ENCODE data around the gene SAMHD1. TPM values are rescaled to one million over a fixed set of nuclear protein-coding genes. Genes with fewer than 3 reads are reported as not detected.

SAMHD1 gene
- total and polyA plus RNA-seq, 2 donors (not counting 1 experiment from before 2014, with no cell fraction given) = 7.9 to 12.8 TPM

DNA sequence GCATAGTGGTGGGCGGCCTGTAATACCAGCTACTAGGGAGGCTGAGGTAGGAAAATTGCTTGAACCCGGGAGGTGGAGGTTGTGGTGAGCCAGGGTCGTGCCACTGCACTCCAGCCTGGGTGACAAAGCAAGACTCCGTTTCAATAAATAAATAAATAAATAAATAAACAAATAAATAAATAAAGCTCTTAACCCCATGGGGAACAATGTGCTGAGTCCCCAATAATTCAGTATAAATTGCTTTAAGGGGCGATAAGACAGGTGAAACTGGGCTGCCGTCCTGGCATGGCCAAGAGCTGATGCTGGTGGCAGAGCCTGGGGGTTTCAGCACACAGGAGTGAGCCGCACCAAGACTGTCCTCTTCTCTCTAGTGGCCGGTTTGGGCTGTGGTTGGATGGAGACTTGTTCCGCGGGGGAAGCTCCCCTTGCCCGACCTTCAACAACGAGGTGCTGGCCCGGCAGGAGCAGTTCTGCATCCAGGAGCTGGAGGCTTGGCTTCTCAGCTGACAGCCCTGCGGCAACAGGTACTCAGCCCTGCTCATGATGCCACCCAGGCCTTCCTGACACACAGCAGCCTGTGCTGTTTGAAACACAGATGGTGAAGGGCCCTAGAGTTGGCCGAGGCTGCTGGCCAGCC is 62.5 kb downstream of the SAMHD1 start:
- H3K4me3 Mint-ChIP-seq = no peak overlapping the region
- ChIA-PET CTCF (interaction anchor here (0.8 to 5.4 kb wide), 12 partner anchors 16 to 329 kb away, joined by 3 to 53 read pairs (median 4); no protein-coding TSS in a partner anchor), POLR2A (interaction anchor here (0.7 kb wide), 1 partner anchor 1911 kb away, joined by 3 read pairs; no protein-coding TSS in a partner anchor)
- no peaks in the 10 kb centered on the region for H3K9me3 Mint-ChIP-seq (ENCODE audit: insufficient read depth)
- DNase-seq (no peak), ATAC-seq (ENCODE audit: low read depth) (no peak)
- H3K36me3 ChIP-seq (replicated peaks in 1 of 2; ENCODE audit: control extremely low read depth in 1 of 2, control insufficient read depth in 1 of 2, extremely low read depth in 1 of 2, insufficient read depth in 2 of 2, low read length in 1 of 2) = peaks cover 0 to 12% of the 10 kb centered on the region in 2 experiments
- no peaks in the 10 kb centered on the region for H3K79me2 ChIP-seq (ENCODE audit: control insufficient read depth, insufficient read depth, low read length)
- intact Hi-C loops (cut with micrococcal nuclease) = loop anchor here (5.0 kb wide), 1 partner anchor 222 kb away; no protein-coding TSS in a partner anchor
- H3K4me3 ChIP-seq (ENCODE audit: control extremely low read depth in 1 of 5, extremely low read depth in 1 of 5, insufficient read depth in 1 of 5, low read depth in 2 of 5, low read length in 4 of 5) = no peak overlapping the region
- H3K27ac ChIP-seq (ENCODE audit: low read length in 2 of 2) = no peak overlapping the region
- no peaks in the 10 kb centered on the region for H4K20me1 ChIP-seq (ENCODE audit: control insufficient read depth, insufficient read depth, low read length, poor library complexity, severe bottlenecking)
- peaks cover 4 to 8% of the 10 kb centered on the region in 2 donors for H3K4me1 ChIP-seq (ENCODE audit: control insufficient read depth in 2 of 2, insufficient read depth in 2 of 2, low read length in 2 of 2)
- no peak for TF ChIP-seq EZH2 (IDR thresholded peaks at IDR 0.05; ENCODE audit: borderline replicate concordance, insufficient read depth, low read depth, low read length, poor library complexity, severe bottlenecking)
- TF ChIP-seq, protein P1, sequence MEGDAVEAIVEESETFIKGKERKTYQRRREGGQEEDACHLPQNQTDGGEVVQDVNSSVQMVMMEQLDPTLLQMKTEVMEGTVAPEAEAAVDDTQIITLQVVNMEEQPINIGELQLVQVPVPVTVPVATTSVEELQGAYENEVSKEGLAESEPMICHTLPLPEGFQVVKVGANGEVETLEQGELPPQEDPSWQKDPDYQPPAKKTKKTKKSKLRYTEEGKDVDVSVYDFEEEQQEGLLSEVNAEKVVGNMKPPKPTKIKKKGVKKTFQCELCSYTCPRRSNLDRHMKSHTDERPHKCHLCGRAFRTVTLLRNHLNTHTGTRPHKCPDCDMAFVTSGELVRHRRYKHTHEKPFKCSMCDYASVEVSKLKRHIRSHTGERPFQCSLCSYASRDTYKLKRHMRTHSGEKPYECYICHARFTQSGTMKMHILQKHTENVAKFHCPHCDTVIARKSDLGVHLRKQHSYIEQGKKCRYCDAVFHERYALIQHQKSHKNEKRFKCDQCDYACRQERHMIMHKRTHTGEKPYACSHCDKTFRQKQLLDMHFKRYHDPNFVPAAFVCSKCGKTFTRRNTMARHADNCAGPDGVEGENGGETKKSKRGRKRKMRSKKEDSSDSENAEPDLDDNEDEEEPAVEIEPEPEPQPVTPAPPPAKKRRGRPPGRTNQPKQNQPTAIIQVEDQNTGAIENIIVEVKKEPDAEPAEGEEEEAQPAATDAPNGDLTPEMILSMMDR (IDR thresholded peaks at IDR 0.05) = no peak
- H3K27me3 ChIP-seq (replicated peaks in 1 of 4; ENCODE audit: control extremely low read depth in 1 of 4, control insufficient read depth in 3 of 4, insufficient read depth in 4 of 4, low read length in 3 of 4) = no peaks in the 10 kb centered on the region
- no peak overlapping the region for H3K4me2 ChIP-seq (replicated peaks; ENCODE audit: low read depth, low read length, poor library complexity, severe bottlenecking)
- no peak overlapping the region for H3K9ac ChIP-seq (ENCODE audit: low read length)
- 99% methylated on average over 11 of the region's 15 CpGs for WGBS (ENCODE audit: insufficient coverage)
- H2AFZ ChIP-seq (ENCODE audit: insufficient read depth, low read depth, low read length, poor library complexity, severe bottlenecking) = no peak overlapping the region
- H3K27me3 Mint-ChIP-seq = no peaks in the 10 kb centered on the region
- H3K4me1 Mint-ChIP-seq = peaks cover 8% of the 10 kb centered on the region
- H3K9me3 ChIP-seq (ENCODE audit: control extremely low read depth in 1 of 3, control insufficient read depth in 2 of 3, insufficient read depth in 1 of 3, low read length in 2 of 3) = peaks cover 0 to 3% (median 0%) of the 10 kb centered on the region in 3 donors
- H3K27ac Mint-ChIP-seq = no peak overlapping the region

DNA sequence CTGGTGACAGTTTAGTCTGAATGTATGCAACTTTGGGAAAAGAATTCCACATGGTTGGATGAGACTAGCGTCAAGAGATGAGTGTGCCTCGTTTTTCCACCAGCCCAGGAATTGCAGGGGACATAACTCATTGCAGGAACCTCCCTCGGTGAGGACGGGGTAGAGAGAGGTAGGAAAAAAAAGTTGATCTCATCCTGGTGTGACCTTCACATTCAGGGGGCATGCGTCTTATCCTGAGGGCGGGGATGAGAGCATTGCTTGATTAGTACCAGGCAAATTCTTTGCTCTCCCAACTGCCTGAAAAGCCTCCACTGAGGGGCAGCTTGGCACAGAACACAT is 63.8 kb downstream of the SAMHD1 start:
- ChIA-PET CTCF (interaction anchor here (0.7 to 5.4 kb wide), 17 partner anchors 10 to 732 kb away, joined by 3 to 53 read pairs (median 4); partner anchors contain the start of gene DSN1), POLR2A (no interaction called here)
- H3K27me3 Mint-ChIP-seq = no peaks in the 10 kb centered on the region
- H3K9ac ChIP-seq (ENCODE audit: low read length) = no peak overlapping the region
- H3K4me1 ChIP-seq (ENCODE audit: control insufficient read depth in 2 of 2, insufficient read depth in 2 of 2, low read length in 2 of 2) = peaks cover 4 to 8% of the 10 kb centered on the region in 2 donors
- H3K4me3 ChIP-seq (ENCODE audit: control extremely low read depth in 1 of 5, extremely low read depth in 1 of 5, insufficient read depth in 1 of 5, low read depth in 2 of 5, low read length in 4 of 5) = no peak overlapping the region
- no peak overlapping the region for H3K27ac Mint-ChIP-seq
- no peak overlapping the region for H3K4me2 ChIP-seq (replicated peaks; ENCODE audit: low read depth, low read length, poor library complexity, severe bottlenecking)
- intact Hi-C loops (cut with micrococcal nuclease) = loop anchor here (1.0 to 5.0 kb wide), 6 partner anchors 20 to 684 kb away; a partner anchor contains a TSS
- H2AFZ ChIP-seq (ENCODE audit: insufficient read depth, low read depth, low read length, poor library complexity, severe bottlenecking) = peak overlapping the region; percentile 64
- no peaks in the 10 kb centered on the region for H4K20me1 ChIP-seq (ENCODE audit: control insufficient read depth, insufficient read depth, low read length, poor library complexity, severe bottlenecking)
- peaks cover 0 to 3% (median 0%) of the 10 kb centered on the region in 3 donors for H3K9me3 ChIP-seq (ENCODE audit: control extremely low read depth in 1 of 3, control insufficient read depth in 2 of 3, insufficient read depth in 1 of 3, low read length in 2 of 3)
- H3K4me1 Mint-ChIP-seq = peaks cover 8% of the 10 kb centered on the region
- H3K4me3 Mint-ChIP-seq = no peak overlapping the region
- WGBS (ENCODE audit: insufficient coverage) = 69% methylated on average over 6 of the region's 6 CpGs
- no peaks in the 10 kb centered on the region for H3K9me3 Mint-ChIP-seq (ENCODE audit: insufficient read depth)
- H3K27me3 ChIP-seq (replicated peaks in 1 of 4; ENCODE audit: control extremely low read depth in 1 of 4, control insufficient read depth in 3 of 4, insufficient read depth in 4 of 4, low read length in 3 of 4) = no peaks in the 10 kb centered on the region
- no peak for TF ChIP-seq EZH2 (IDR thresholded peaks at IDR 0.05; ENCODE audit: borderline replicate concordance, insufficient read depth, low read depth, low read length, poor library complexity, severe bottlenecking)
- TF ChIP-seq, protein P1 (IDR thresholded peaks at IDR 0.05) = no peak
- peaks cover 0 to 4% of the 10 kb centered on the region in 2 experiments for H3K36me3 ChIP-seq (replicated peaks in 1 of 2; ENCODE audit: control extremely low read depth in 1 of 2, control insufficient read depth in 1 of 2, extremely low read depth in 1 of 2, insufficient read depth in 2 of 2, low read length in 1 of 2)
- ATAC-seq (ENCODE audit: low read depth) (no peak), DNase-seq (no peak)
- H3K79me2 ChIP-seq (ENCODE audit: control insufficient read depth, insufficient read depth, low read length) = no peaks in the 10 kb centered on the region
- no peak overlapping the region for H3K27ac ChIP-seq (ENCODE audit: low read length in 2 of 2)
